Endothelial cell of umbilical vein (primary cell): ENCODE measurements around the gene GNA12. TPM values are rescaled to one million over a fixed set of nuclear protein-coding genes. Genes with fewer than 3 reads are reported as not detected.

Source experiments
- BruUV-seq: library from RNA; stranded (reverse); fragments of 400-500 nt; replicated peaks from 2 replicates; lab custom pipeline; 2021; lab: Mats Ljungman, UMichigan
- CTCF ChIA-PET: fragments of 300-600, 350-600 bp; sonication (Branson Sonifier 250); formaldehyde crosslinking; loops from one replicate; lab custom pipeline; 2021; ENCODE audit warnings: antibody characterized with exemption, inconsistent platforms; lab: Charles Lee
- POLR2A ChIA-PET: fragments of 300-600, 350-600 bp; sonication (Branson Sonifier 250); formaldehyde crosslinking; loops from one replicate; lab custom pipeline; 2021; ENCODE audit warnings: antibody characterized with exemption, inconsistent platforms; lab: Charles Lee
- DNase-seq: peaks from one replicate; pipeline ENCODE4 v3.0.0-alpha.2; 2011; ENCODE audit warnings: low read depth, low spot score
- FAIRE-seq: peaks from 2 replicates; lab custom pipeline; 2011; peaks lifted over from hg19 to GRCh38; lab: Jason Lieb, UNC
- H2AFZ ChIP-seq: 2 replicates; pipeline ENCODE4 v1.6.0; 2012; ENCODE audit warnings: low read depth, low read length, control low read depth, inconsistent platforms
- H3K27ac ChIP-seq: 2 replicates; pipeline ENCODE4 v1.5.1; 2011; ENCODE audit warnings: low read depth, mild to moderate bottlenecking, control low read depth, low read length, moderate library complexity; ENCODE audit not compliant: insufficient read depth
- H3K27me3 ChIP-seq, 2 experiments: 2 replicates each; pipeline versions ENCODE4 v1.6.0 to v1.6.1; 2011; ENCODE audit warnings: low read length in 2 of 2, mixed read lengths in 1 of 2; ENCODE audit not compliant: control insufficient read depth in 2 of 2, insufficient read depth in 2 of 2
- H3K36me3 ChIP-seq, 2 experiments: 2 replicates in 1 of 2; 3 replicates in 1 of 2; pipeline ENCODE4 v1.5.1; 2011; ENCODE audit warnings: low read length in 2 of 2, mild to moderate bottlenecking in 1 of 2, moderate library complexity in 1 of 2; ENCODE audit not compliant: control insufficient read depth in 2 of 2, insufficient read depth in 2 of 2; ENCODE audit errors: extremely low read depth in 1 of 2
- H3K4me1 ChIP-seq: 3 replicates; pipeline ENCODE4 v1.5.1; 2011; ENCODE audit warnings: mild to moderate bottlenecking, low read length; ENCODE audit not compliant: control insufficient read depth, insufficient read depth; ENCODE audit errors: extremely low read depth
- H3K4me2 ChIP-seq: 2 replicates; pipeline ENCODE4 v1.6.1; 2011; ENCODE audit warnings: low read length, control low read depth, mixed read lengths; ENCODE audit not compliant: insufficient read depth
- H3K4me3 ChIP-seq, 3 experiments: fragments of 200-600 bp in 1 of 3; sonication (generic), shearing (Covaris generic) in 1 of 3; replicated peaks in 1 of 3; 2 replicates each; pipeline ENCODE4 v1.5.1; 2011 to 2016; ENCODE audit warnings: control low read depth in 3 of 3, low read length in 3 of 3, mild to moderate bottlenecking in 2 of 3, inconsistent platforms in 1 of 3, low read depth in 1 of 3, moderate library complexity in 1 of 3; ENCODE audit not compliant: insufficient read depth in 1 of 3
- H3K79me2 ChIP-seq: 2 replicates; pipeline ENCODE4 v1.6.0; 2012; ENCODE audit warnings: low read length, inconsistent platforms; ENCODE audit not compliant: control insufficient read depth, insufficient read depth
- H3K9ac ChIP-seq: replicated peaks from 2 replicates; pipeline ENCODE3; 2011; ENCODE audit warnings: low read length, control low read depth; ENCODE audit not compliant: insufficient read depth; ENCODE audit errors: extremely low read depth
- H3K9me1 ChIP-seq: replicated peaks from 3 replicates; pipeline ENCODE4 v1.6.0; 2011; ENCODE audit warnings: mild to moderate bottlenecking, low read length; ENCODE audit not compliant: control insufficient read depth, insufficient read depth; ENCODE audit errors: extremely low read depth
- H3K9me3 ChIP-seq: replicated peaks from 2 replicates; pipeline ENCODE4 v1.5.1; 2012; ENCODE audit warnings: low read length, inconsistent platforms; ENCODE audit not compliant: control insufficient read depth, insufficient read depth
- H4K20me1 ChIP-seq: replicated peaks from 2 replicates; pipeline ENCODE3; 2011; ENCODE audit warnings: mild to moderate bottlenecking, low read length; ENCODE audit not compliant: control insufficient read depth, insufficient read depth; ENCODE audit errors: extremely low read depth
- EZH2 ChIP-seq: IDR thresholded peaks from 2 replicates; pipeline ENCODE4 v1.6.1; 2012; ENCODE audit warnings: borderline replicate concordance, low read depth, mild to moderate bottlenecking, moderate library complexity, low read length, inconsistent platforms; ENCODE audit not compliant: severe bottlenecking
- FOS ChIP-seq: IDR thresholded peaks from 2 replicates; pipeline ENCODE4 v1.6.1; 2011; ENCODE audit warnings: mild to moderate bottlenecking, low read length, moderate library complexity, borderline replicate concordance; ENCODE audit not compliant: insufficient read depth
- GATA2 ChIP-seq: IDR thresholded peaks from 2 replicates; pipeline ENCODE4 v1.7.0; 2011; ENCODE audit warnings: low read depth, mild to moderate bottlenecking, moderate library complexity, mixed read lengths, low read length; ENCODE audit not compliant: insufficient read length, insufficient read depth
- JUN ChIP-seq: IDR thresholded peaks from 2 replicates; pipeline ENCODE4 v1.6.1; 2011; ENCODE audit warnings: borderline replicate concordance, low read depth; ENCODE audit not compliant: insufficient read length, insufficient read depth
- MAX ChIP-seq: IDR thresholded peaks from 2 replicates; pipeline ENCODE4 v1.6.1; 2011; ENCODE audit not compliant: insufficient read depth, insufficient read length
- MYC ChIP-seq: IDR thresholded peaks from one replicate; pipeline ENCODE4 v1.6.1; 2011; ENCODE audit warnings: mild to moderate bottlenecking, low read depth, low read length
- POLR2A ChIP-seq: IDR thresholded peaks from 2 replicates; pipeline ENCODE4 v1.6.1; 2012; ENCODE audit warnings: low read depth, mild to moderate bottlenecking, control low read depth, low read length
- POLR2AphosphoS5 ChIP-seq: IDR thresholded peaks from 2 replicates; pipeline ENCODE4 v1.6.1; 2012; ENCODE audit warnings: low read depth, mild to moderate bottlenecking, control low read depth, low read length, moderate library complexity; ENCODE audit not compliant: insufficient read depth
- dilution Hi-C: fragments of 300-500 bp; cut with MboI; formaldehyde crosslinking; loops from one replicate; pipeline ENCODE4 v1.15.0; 2019; ENCODE audit warnings: low sequenced_read_pairs; ENCODE audit not compliant: extremely low pct_ligation_motif_present
- intact Hi-C: fragments of 100-400 bp; cut with micrococcal nuclease; formaldehyde crosslinking; loops from one replicate; pipeline ENCODE4 v1.10.0; 2022
- polyA plus RNA-seq, 4 experiments: library from polyadenylated mRNA; depleted of rRNA in 3 of 4; stranded (reverse) in 3 of 4; unstranded in 1 of 4; fragments of >200 nt; gene quantifications; 2 replicates each; pipeline versions ENCODE4 v1.2.1 to v1.2.3, GENCODE V29; 2011 to 2012; ENCODE audit warnings: missing spikeins in 1 of 4
- total RNA-seq: library from RNA; stranded (reverse); gene quantifications from 2 replicates; pipeline ENCODE4 v1.2.3, GENCODE V29; 2021
- TF ChIP-seq, protein P1 (sequence below), 2 donors: IDR thresholded peaks; 1 replicate in 1 of 2; 2 replicates in 1 of 2; pipeline ENCODE4 v1.5.1; 2011; ENCODE audit warnings: low read length in 2 of 2, mild to moderate bottlenecking in 2 of 2, moderate library complexity in 2 of 2, control low read depth in 1 of 2, inconsistent platforms in 1 of 2, low read depth in 1 of 2; ENCODE audit not compliant: insufficient read depth in 1 of 2; ENCODE audit errors: extremely low read depth in 1 of 2

The GNA12 gene
- total and polyA plus RNA-seq, 2 donors (not counting 3 experiments of a cell fraction or from before 2014, with no cell fraction given) = 63.0 to 75.1 TPM

- H3K27ac ChIP-seq = no peak overlapping the region
- no TSS peak for BruUV-seq
- dilution Hi-C loops = no loop called here
- TF ChIP-seq POLR2AphosphoS5 (no peak), EZH2 (no peak), MYC (no peak), JUN (no peak), GATA2 (no peak), FOS (no peak), POLR2A (no peak), MAX (no peak)
- TF ChIP-seq, protein P1, sequence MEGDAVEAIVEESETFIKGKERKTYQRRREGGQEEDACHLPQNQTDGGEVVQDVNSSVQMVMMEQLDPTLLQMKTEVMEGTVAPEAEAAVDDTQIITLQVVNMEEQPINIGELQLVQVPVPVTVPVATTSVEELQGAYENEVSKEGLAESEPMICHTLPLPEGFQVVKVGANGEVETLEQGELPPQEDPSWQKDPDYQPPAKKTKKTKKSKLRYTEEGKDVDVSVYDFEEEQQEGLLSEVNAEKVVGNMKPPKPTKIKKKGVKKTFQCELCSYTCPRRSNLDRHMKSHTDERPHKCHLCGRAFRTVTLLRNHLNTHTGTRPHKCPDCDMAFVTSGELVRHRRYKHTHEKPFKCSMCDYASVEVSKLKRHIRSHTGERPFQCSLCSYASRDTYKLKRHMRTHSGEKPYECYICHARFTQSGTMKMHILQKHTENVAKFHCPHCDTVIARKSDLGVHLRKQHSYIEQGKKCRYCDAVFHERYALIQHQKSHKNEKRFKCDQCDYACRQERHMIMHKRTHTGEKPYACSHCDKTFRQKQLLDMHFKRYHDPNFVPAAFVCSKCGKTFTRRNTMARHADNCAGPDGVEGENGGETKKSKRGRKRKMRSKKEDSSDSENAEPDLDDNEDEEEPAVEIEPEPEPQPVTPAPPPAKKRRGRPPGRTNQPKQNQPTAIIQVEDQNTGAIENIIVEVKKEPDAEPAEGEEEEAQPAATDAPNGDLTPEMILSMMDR (IDR thresholded peaks at IDR 0.05; ENCODE audit: extremely low read depth in 1 of 2, insufficient read depth in 1 of 2, low read depth in 1 of 2, low read length in 2 of 2) = no peak
- no peaks in the 10 kb centered on the region for H3K9me1 ChIP-seq
- no peaks in the 10 kb centered on the region for H3K36me3 ChIP-seq
- ChIA-PET POLR2A (interaction anchor here (1.3 kb wide), 2 partner anchors 14 to 61 kb away, joined by 4 read pairs; no protein-coding TSS in a partner anchor), CTCF (interaction anchor here (1.1 to 2.0 kb wide), 3 partner anchors 17 to 110 kb away, joined by 3 to 6 read pairs (median 5); no protein-coding TSS in a partner anchor)
- H3K9ac ChIP-seq = no peak overlapping the region
- peaks cover 22% of the 10 kb centered on the region for H3K4me1 ChIP-seq
- H2AFZ ChIP-seq = no peak overlapping the region
- no peak for DNase-seq
- FAIRE-seq = no peak
- no peak overlapping the region for H3K4me2 ChIP-seq
- no peaks in the 10 kb centered on the region for H3K9me3 ChIP-seq
- intact Hi-C loops = no loop called here
- no peaks in the 10 kb centered on the region for H3K27me3 ChIP-seq
- H3K4me3 ChIP-seq = no peak overlapping the region
- peaks cover 57% of the 10 kb centered on the region for H3K79me2 ChIP-seq
- no peaks in the 10 kb centered on the region for H4K20me1 ChIP-seq
Measured at GRCh38 chr7:2819161-2819953, 24.8 kb downstream of the GNA12 start.
